Measurements from ENCODE around the gene C3orf18.

DNA sequence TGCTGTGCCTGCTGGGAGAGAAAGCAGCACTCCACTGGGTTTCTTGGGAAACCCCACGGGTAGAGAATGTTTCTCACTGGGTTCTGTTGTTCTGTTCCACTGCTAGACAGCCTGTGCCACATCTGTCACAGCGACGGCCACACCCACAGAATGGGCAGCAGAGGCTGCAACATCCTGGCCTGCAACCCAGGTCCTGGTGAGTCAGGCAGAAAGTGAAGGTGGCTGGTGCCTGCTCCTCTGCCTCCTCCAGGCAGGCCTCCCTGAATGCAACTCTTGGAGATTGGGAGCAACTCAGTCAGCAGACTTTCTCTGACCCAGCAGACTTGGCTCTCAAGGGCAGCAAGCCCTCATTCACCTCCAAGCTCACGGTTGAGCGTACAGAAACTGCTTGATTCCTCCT is 13.0 kb downstream of the C3orf18 start:
- TF ChIP-seq POLR2A (IDR thresholded peaks at IDR 0.05; ENCODE audit: low read depth, low read length): no peak
- no peak for TF ChIP-seq TAF1 (IDR thresholded peaks at IDR 0.05; ENCODE audit: low read depth, low read length)
- TF ChIP-seq POLR2AphosphoS5 (IDR thresholded peaks at IDR 0.05; ENCODE audit: low read depth, low read length): no peak
- TF ChIP-seq PAX5 (IDR thresholded peaks at IDR 0.05; ENCODE audit: insufficient read depth, low read length, severe bottlenecking): no peak
- no peak for TF ChIP-seq POU2F2 (IDR thresholded peaks at IDR 0.05; ENCODE audit: low read depth, low read length)

All from GM12891 (cell line).